PC-3 (cell line): ENCODE measurements around the gene MRPS7. TPM values are rescaled to one million over a fixed set of nuclear protein-coding genes. Genes with fewer than 3 reads are reported as not detected.

Source experiments
- ATAC-seq: fragments of 200-7000 bp; cut with Tn5 transposase; 2 replicates; pipeline ENCODE4 v1.9.1; 2020; ENCODE audit warnings: mild to moderate bottlenecking, moderate library complexity
- BruUV-seq: library from RNA; stranded (reverse); fragments of 400-500 nt; replicated peaks from 2 replicates; lab custom pipeline; 2021; lab: Mats Ljungman, UMichigan
- CTCF ChIA-PET: fragments of 300-600 bp; sonication (Branson Sonifier 250); formaldehyde crosslinking; loops from one replicate; lab custom pipeline; 2022; ENCODE audit warnings: antibody characterized with exemption; lab: Charles Lee
- POLR2A ChIA-PET: fragments of 300-600 bp; sonication (Branson Sonifier 250); formaldehyde crosslinking; loops from one replicate; lab custom pipeline; 2022; ENCODE audit warnings: antibody characterized with exemption; ENCODE audit not compliant: unreplicated experiment; lab: Charles Lee
- DNase-seq: peaks from one replicate; pipeline ENCODE4 v3.0.0-alpha.2; 2015
- H2AFZ ChIP-seq: fragments of 300-600 bp; sonication (generic); 2 replicates; pipeline ENCODE4 v1.6.0; 2016; ENCODE audit warnings: antibody characterized with exemption, low read length
- H3F3A ChIP-seq: fragments of 300-600 bp; sonication (generic); one replicate; pipeline ENCODE4 v1.6.0; 2017; ENCODE audit warnings: antibody characterized with exemption, low read length, control low read depth, mild to moderate bottlenecking; ENCODE audit not compliant: unreplicated experiment
- H3K27ac ChIP-seq: fragments of 300-600 bp; sonication (generic); 2 replicates; pipeline ENCODE4 v1.5.1; 2016; ENCODE audit warnings: mild to moderate bottlenecking, low read length
- H3K27me3 ChIP-seq: fragments of 300-600 bp; sonication (generic); 2 replicates; pipeline ENCODE4 v1.6.1; 2016; ENCODE audit warnings: low read length, mixed read lengths
- H3K36me3 ChIP-seq: fragments of 300-600 bp; sonication (generic); 2 replicates; pipeline ENCODE4 v1.6.1; 2016; ENCODE audit warnings: low read depth, mixed run types, low read length, mixed read lengths
- H3K4me1 ChIP-seq: fragments of 300-600 bp; sonication (generic); 2 replicates; pipeline ENCODE4 v1.5.1; 2016; ENCODE audit warnings: low read length; ENCODE audit not compliant: insufficient read depth
- H3K4me2 ChIP-seq: fragments of 300-600 bp; sonication (generic); 2 replicates; pipeline ENCODE4 v1.6.0; 2016; ENCODE audit warnings: low read length
- H3K4me3 ChIP-seq: fragments of 300-600 bp; sonication (generic); 2 replicates; pipeline ENCODE4 v1.5.1; 2016; ENCODE audit warnings: mild to moderate bottlenecking, low read length, mixed read lengths
- H3K79me2 ChIP-seq: fragments of 300-600 bp; sonication (generic); 2 replicates; pipeline ENCODE4 v1.6.1; 2017; ENCODE audit warnings: low read length, mixed read lengths
- H3K9ac ChIP-seq: fragments of 300-600 bp; sonication (generic); 2 replicates; pipeline ENCODE4 v1.6.0; 2016; ENCODE audit warnings: mild to moderate bottlenecking, low read length
- H3K9me2 ChIP-seq: fragments of 300-600 bp; sonication (generic); replicated peaks from 2 replicates; pipeline ENCODE4 v1.6.1; 2016; ENCODE audit warnings: mixed run types, low read length, mixed read lengths
- H3K9me3 ChIP-seq: fragments of 300-600 bp; sonication (generic); 2 replicates; pipeline ENCODE4 v1.6.1; 2016; ENCODE audit warnings: low read length, mixed read lengths
- H4K20me1 ChIP-seq: fragments of 300-600 bp; sonication (generic); 2 replicates; pipeline ENCODE4 v1.6.1; 2016; ENCODE audit warnings: low read length, mixed read lengths
- EZH2 ChIP-seq: fragments of 300-600 bp; sonication (generic); IDR thresholded peaks from one replicate; pipeline ENCODE4 v1.6.1; 2017; ENCODE audit warnings: antibody characterized with exemption, mild to moderate bottlenecking, low read length; ENCODE audit not compliant: unreplicated experiment
- EZH2phosphoT487 ChIP-seq: fragments of 300-600 bp; sonication (generic); IDR thresholded peaks from 2 replicates; pipeline ENCODE4 v1.6.1; 2018; ENCODE audit warnings: mild to moderate bottlenecking, antibody characterized with exemption, low read length, borderline replicate concordance
- intact Hi-C: fragments of 100-400 bp; cut with micrococcal nuclease; formaldehyde crosslinking; loops from 2 replicates; pipeline ENCODE4 v1.9.0; 2023
- total RNA-seq: library from RNA; depleted of rRNA; stranded (reverse); fragments of >200 nt; gene quantifications from 2 replicates; pipeline ENCODE4 v1.2.3, GENCODE V29; 2014
- TF ChIP-seq, protein P1 (sequence below): fragments of 300-600 bp; sonication (generic); conservative IDR thresholded peaks from 2 replicates; pipeline ENCODE4 v1.5.1; 2017; ENCODE audit warnings: antibody characterized with exemption, low read depth, mild to moderate bottlenecking, low read length

The MRPS7 gene
- total RNA-seq, 1 experiment from 2014 or later: 144 TPM

DNA sequence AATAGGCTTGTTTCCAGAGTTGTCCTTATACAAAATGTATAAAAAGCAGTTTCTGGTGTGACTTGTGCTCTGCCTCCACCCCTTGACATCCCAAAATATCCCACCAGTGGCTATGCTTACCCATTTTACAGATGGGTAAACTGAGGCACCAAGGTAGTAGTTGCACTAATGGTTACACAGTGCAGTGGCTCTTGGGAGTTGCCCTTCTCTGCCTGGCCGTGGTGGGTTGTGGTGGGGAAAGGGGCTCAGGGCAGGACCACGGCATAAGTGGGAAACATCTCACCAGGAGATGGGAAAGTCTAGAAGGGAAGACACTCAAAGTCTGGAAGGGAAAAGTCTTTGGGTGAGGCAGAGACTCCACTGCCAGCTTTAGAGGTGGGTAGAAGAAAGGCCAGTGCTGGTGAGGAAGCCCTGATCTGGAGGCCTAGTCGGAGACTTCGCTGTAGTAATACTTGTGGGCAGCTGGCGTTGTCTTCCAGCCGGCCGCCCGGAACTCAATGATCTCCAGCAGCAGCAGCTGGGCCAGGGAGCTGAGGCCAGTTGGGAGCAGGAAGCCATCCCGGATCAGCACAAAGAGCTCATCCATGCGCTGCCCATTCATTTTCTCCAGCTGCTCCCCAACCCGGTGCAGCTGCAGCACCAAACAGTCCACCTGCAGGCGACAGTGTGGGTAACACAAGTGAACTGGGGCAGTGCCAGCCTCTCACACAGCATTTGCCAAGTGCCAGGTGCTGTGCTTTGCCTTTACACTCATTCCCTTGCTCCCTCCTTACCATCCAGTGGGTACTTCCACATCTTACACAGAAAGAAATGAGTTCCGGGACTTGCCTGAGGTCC is 4.9 kb downstream of the MRPS7 start:
- H3K27me3 ChIP-seq: no peaks in the 10 kb centered on the region
- ATAC-seq: no peak
- H3K79me2 ChIP-seq: peaks cover 29% of the 10 kb centered on the region
- BruUV-seq: no TSS peak
- no peaks in the 10 kb centered on the region for H4K20me1 ChIP-seq
- H3K9me3 ChIP-seq: no peaks in the 10 kb centered on the region
- no peak for DNase-seq
- H3K4me3 ChIP-seq: no peak overlapping the region
- intact Hi-C loops: no loop called here
- CTCF ChIA-PET: no interaction called here
- H3K4me2 ChIP-seq: no peak overlapping the region
- peaks cover 17% of the 10 kb centered on the region for H3K4me1 ChIP-seq
- peaks cover 4% of the 10 kb centered on the region for H3F3A ChIP-seq
- no peaks in the 10 kb centered on the region for H3K9me2 ChIP-seq
- POLR2A ChIA-PET: no interaction called here
- no peak overlapping the region for H2AFZ ChIP-seq
- H3K36me3 ChIP-seq: peaks cover 21% of the 10 kb centered on the region
- no peak overlapping the region for H3K9ac ChIP-seq
- no peak for TF ChIP-seq EZH2phosphoT487
- TF ChIP-seq, protein P1, sequence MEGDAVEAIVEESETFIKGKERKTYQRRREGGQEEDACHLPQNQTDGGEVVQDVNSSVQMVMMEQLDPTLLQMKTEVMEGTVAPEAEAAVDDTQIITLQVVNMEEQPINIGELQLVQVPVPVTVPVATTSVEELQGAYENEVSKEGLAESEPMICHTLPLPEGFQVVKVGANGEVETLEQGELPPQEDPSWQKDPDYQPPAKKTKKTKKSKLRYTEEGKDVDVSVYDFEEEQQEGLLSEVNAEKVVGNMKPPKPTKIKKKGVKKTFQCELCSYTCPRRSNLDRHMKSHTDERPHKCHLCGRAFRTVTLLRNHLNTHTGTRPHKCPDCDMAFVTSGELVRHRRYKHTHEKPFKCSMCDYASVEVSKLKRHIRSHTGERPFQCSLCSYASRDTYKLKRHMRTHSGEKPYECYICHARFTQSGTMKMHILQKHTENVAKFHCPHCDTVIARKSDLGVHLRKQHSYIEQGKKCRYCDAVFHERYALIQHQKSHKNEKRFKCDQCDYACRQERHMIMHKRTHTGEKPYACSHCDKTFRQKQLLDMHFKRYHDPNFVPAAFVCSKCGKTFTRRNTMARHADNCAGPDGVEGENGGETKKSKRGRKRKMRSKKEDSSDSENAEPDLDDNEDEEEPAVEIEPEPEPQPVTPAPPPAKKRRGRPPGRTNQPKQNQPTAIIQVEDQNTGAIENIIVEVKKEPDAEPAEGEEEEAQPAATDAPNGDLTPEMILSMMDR: no peak
- no peak for TF ChIP-seq EZH2
- no peak overlapping the region for H3K27ac ChIP-seq

DNA sequence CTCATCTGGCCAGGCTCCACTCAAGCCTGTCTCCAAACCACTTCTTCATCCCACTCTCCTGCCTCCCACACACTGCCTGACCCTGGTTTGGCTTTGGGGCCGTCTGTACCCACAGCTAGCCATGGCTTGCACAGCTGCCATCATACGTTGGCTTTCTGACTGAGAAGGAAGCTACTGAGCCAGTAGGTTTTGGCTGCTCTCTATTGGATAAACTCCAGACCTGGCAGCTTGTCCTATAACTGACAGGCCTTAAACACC is 5.4 kb downstream of the MRPS7 start:
- TF ChIP-seq EZH2phosphoT487: no peak
- TF ChIP-seq, protein P1: no peak
- TF ChIP-seq EZH2: no peak
- Histone ChIP-seq H3K4me3 (no peak overlapping the region), H3K36me3 (peaks cover 21% of the 10 kb centered on the region), H3K79me2 (peaks cover 31% of the 10 kb centered on the region), H2AFZ (no peak overlapping the region), H3K9ac (no peak overlapping the region), H3K4me1 (peaks cover 20% of the 10 kb centered on the region), H3K27me3 (no peaks in the 10 kb centered on the region), H3K9me2 (no peaks in the 10 kb centered on the region), H3K9me3 (no peaks in the 10 kb centered on the region), H3F3A (peaks cover 4% of the 10 kb centered on the region), H3K27ac (no peak overlapping the region), H3K4me2 (no peak overlapping the region), H4K20me1 (no peaks in the 10 kb centered on the region)
- no peak for DNase-seq
- POLR2A ChIA-PET: no interaction called here
- no TSS peak for BruUV-seq
- CTCF ChIA-PET: interaction anchor here (0.6 kb wide), 1 partner anchor 118 kb away, joined by 6 read pairs; no protein-coding TSS in a partner anchor
- intact Hi-C loops: no loop called here
- no peak for ATAC-seq
